ENCODE results near the gene PARP6.

PARP6 gene, protein sequence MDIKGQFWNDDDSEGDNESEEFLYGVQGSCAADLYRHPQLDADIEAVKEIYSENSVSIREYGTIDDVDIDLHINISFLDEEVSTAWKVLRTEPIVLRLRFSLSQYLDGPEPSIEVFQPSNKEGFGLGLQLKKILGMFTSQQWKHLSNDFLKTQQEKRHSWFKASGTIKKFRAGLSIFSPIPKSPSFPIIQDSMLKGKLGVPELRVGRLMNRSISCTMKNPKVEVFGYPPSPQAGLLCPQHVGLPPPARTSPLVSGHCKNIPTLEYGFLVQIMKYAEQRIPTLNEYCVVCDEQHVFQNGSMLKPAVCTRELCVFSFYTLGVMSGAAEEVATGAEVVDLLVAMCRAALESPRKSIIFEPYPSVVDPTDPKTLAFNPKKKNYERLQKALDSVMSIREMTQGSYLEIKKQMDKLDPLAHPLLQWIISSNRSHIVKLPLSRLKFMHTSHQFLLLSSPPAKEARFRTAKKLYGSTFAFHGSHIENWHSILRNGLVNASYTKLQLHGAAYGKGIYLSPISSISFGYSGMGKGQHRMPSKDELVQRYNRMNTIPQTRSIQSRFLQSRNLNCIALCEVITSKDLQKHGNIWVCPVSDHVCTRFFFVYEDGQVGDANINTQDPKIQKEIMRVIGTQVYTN

DNA sequence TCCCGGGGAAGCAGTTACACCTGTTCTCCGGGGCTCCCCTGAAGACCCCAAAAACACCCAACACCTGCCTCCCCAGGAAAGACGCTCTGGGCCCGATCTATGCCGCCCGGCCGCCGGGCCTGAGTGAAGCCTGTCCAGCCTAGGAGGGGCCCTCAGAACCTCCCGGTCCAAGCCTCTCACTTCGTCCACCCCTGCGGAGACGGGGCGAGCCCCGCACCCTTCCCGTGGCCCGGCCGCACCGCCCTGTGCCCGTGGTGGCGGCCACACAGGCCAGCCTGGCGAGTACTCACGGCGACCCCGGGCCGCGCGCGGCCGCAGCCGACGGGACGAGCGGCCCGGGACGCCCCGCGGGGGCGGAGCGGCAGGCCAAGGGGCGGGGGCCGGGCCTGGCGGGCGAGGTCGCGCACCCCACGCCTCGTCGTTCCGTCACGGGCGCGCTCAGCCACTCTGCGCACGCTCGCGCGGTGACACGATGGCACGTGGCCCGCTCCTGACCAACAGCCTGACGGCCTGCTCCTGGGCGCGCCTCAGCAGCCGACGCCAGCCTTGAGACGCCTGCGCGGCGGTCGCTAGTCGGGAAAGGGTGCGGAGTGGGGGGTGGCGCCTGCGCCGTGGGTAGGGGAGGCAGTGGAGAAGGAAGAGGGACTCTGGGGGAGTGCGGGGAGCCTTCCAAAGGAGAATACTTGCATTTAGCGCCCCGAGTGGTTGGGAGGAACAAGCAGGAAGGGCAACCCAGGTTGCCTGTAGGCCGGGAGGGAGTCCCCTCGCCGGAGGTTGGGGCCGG, at the start of gene PARP6:
Gene PARP6 (minus strand): TSS at position 342 of the 784 bp plus-strand sequence. CDS start 5,077 bp downstream, outside the sequence.
- peak; percentile 99 for DNase-seq (ENCODE audit: low spot score)

DNA sequence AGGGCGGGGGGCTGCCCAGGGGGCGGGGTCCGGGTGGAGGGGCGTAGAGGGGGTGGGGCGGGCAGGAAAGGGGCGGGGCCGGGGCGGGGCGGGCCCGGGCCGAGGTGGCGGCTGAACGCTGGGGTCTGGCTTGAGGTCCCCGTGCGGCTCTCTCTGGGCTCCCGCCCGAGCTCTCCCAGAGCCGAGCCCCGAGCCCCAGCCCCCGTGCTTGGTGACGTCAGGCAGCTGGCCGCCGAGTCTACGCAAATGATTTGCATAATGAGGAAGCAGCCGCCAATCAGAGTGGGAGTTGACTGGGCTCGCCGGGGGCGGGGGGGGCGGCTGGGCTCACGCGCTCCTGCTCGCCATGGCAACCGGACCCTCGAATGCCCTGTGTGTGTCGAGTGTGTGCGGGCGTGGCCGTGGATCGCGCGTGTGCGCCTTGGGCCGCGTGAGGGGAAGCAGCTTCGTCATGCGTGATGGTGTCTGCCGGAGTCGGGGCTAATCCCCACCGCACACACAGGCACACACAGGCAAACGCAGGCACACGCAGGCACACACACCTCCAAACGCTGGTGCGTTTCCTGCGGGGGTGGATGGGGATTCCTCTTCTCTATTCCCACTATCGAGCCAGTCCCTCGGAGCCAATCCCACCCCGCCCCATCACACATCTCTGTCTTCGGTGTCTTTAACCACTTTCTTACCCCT, 47.8 kb upstream of the PARP6 start, which contains the start of gene CELF6:
Gene CELF6 (minus strand): TSS at position 173 of the 687 bp plus-strand sequence. CDS start 283 bp downstream, outside the sequence.
- DNase-seq (ENCODE audit: low spot score) = peak; percentile 70

DNA sequence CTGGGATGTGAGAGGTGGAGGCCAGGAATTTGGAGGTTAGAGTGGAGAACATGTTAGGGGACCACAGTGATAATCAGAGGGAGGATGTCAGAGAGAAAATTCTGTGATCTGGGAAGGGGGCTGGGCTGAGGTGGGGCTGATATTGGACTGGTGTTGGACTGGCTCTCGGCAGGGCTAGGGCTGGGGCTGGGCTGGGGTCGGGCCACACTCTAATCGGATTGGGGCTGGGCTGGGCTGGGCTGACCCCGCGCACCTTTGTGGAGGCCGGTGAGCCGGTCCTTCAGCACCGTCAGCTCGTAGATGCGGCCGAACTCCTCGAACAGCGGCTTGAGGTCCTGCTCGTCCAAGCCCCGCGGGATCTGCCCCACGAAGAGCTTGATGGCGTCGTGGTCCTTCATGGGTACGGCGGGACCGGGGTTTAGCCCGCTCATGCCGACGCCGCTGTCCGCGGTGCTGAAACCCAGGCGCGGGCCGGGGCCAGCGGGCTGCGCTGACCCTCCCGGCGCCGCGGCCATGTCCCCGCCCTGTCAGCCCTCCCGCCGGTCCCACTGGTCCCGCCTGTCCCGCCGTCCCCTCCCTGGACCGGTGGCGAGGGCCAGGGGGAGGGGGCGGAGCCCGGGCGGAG, 47.1 kb upstream of the PARP6 start:
- peak; percentile 52 for DNase-seq (ENCODE audit: low spot score)

DNA sequence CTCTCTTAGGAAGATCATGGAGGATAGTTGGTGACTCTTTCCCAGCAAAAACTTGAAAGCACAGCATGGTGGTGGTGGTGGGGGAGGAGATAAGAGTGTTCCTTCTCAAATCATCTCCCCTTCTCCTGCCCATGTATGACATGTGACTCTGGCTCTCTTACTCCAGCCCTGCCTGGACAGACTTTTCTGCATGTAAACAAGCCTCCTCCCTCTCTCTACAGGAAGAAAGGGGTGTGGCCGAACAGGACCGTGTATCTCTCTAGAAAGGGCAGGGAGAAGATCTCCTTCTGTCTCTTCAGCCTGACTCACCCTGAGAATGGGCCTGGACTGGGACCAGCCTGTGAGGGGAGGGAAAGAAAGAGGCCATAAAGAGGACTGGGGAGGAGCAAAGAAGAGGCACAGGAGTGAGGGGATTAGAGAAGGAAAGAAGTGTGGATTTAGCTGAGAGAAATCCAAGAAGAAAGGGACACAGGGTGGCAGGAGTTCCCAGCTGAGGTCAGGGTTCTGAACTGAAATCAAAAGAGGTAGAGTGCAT, 46.1 kb upstream of the PARP6 start:
- no peak for DNase-seq (ENCODE audit: low spot score)

DNA sequence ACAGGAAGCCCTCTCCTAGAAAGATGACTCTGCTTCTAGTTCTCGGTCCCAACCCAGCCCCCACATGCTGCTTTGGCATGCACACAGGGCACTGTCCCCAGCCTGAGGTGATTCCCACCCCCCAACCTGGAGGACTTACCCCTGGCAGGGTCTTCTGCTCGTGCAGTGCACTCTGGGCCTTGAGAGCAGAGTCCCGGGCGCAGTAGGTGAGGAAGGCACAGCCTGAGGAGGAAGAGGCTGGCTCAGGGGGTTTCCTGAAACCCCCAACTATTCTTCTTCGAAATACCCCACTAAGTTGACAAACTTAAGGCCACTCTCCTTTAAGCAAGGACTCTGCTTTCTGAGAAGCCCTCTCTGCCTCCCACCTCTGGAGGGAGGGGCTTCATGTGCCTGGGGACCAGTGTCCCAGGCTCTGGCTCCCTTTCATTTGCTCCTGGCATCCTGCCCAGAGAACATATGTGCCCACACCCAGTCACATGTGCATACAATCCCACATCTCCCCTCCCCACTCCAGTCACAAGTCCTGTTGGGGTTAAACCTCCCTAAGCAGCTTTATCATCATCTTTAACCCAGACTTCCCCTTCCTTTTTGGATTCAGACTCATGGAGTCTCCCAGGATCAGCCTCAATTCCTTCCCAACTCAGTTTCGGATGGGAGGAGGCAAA, 43.5 kb upstream of the PARP6 start:
- DNase-seq (ENCODE audit: low spot score) = no peak

DNA sequence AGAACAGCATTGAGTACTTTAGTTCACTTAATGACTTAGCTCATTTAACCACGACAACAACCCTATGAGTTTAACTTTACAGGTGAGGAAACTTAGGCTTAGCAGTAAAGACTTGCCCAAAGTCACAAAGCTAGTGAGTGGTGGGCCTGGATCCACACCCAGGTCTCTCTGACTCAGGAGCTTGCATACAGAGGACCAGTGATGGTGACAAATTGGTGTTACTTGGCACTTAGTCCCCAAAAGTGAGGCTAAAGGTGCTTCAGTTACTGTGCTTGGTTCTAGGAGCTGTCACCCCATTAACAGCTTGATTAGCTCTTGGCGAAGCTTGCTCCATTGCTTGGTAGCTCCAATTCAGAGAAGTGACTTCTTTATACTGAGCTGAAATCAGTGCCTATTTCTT, 41.5 kb upstream of the PARP6 start:
- no peak for DNase-seq (ENCODE audit: low spot score)

DNA sequence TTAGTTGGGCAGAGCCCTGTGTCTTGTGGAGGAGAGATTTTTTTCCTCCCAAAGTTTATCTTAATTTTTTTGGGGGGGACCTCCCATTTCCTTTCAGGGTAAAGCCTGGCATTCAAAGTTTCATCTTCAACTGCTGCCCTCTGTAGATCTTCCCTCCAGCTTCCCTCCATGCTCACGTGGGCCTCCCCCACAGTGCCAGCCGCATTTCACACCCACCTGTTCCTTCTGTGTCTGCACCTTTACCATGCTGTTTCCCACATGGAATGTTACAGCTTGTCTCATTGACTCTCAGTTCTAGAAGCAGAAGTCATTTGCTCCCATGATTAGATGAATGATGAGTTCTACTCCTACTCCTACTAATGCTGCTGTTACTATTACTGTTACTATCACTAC, 41.1 kb upstream of the PARP6 start:
- DNase-seq (ENCODE audit: low spot score) = no peak

DNA sequence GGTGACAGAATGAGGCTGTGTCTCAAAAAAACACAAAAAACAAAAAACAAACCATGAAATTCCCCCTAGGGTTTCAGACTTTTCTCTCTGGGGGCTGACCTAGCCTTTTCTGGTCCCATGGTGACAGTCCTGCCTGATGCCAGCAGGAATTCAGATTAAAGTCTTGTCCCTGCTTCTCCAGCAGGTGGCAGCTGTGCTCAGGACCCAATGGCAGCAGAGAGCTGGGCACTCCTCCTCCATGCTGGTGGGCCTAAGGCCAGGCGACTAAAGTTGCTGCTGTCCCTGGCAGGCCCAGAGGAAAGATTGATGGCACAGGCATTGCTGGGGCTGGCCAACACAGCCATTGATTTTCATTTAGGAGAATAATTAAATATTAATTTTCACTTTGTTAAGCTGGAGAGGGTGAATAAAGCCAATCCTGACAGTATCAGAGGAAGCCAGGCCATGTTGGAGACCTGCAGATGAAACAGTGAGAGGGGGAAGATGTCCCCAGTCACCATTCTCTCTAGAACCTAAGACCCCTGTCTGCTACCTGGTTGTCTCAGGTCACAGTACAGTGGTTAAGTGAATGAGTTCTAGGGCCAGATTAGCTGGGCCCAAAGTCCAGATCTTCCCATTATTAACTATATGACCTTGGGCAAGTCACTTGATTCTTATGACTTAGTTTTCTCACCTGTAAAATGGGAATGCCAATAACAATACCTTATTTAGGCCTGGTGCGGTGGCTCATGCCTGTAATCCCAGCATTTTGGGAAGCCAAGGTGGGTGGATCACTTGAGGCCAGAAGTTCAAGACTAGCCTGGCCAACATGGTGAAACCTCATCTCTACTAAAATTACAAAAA, 40.5 kb upstream of the PARP6 start:
- peak; percentile 72 for DNase-seq (ENCODE audit: low spot score)

DNA sequence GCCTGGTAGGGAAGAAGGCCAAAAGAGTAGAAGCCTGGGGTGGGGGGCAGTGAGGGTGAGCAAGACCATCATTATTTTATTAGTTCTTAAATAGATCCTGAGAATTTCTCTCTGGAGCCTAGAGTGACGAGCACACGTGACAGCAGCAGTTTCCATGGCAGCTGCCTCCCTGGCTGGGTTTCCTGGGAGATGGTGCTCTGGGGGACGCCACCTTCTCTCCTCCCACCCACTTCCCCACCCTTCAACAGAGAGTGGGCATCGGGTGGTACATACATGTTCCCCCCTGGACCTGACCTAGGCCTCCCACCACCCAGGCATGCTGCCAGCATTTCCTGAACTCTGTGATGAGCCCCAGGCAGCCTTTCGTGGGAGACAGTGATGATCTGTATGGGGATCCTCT, 34.7 kb upstream of the PARP6 start:
- DNase-seq (ENCODE audit: low spot score) = no peak

DNA sequence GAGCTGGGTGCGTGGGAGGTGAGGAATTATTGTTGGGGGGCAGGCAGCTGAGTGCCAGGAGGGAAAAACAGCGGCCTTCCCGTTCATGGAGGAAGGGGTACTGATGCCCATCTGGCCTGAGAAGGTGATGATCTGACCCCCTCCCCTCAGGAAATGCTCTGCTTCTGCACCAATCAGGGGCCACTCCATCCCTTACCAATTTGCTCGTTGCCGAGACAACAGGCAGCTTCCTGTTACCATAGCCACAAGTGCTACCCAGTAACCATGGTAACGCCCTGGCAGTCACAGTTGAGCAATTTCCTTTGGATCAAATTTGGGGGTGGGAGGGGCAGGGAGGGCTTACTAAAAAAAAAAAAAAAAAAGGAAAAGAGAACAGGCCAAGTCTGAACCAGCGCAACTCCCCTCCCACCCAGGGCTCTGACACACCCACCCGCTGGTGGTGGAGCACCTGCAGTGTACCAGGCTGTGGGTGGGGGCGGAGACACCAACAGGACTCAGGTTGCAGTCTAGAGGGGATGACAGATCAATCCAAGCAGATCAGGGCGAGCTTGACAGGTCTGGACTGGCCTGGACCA, 33.9 kb upstream of the PARP6 start:
- DNase-seq (ENCODE audit: low spot score) = no peak

DNA sequence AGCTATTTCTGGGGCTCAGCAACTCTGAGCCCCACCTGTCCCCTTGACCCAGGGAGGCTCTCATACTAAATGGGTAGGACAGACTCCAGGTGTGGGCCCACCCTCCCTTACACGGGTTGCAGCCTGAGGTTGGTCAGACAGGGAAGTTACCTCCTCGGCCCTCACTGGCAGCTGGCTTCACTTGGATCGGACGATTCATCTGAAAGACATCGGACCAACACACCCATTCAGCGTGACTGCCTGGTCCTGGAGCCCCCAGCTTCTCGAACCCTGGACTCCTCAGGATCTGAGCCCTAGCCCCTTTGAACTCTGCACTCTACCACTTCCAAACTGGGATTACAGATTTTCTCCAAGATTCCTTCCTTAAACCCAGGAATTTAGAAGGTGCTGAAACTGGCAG, 32.2 kb upstream of the PARP6 start:
- no peak for DNase-seq (ENCODE audit: low spot score)

DNA sequence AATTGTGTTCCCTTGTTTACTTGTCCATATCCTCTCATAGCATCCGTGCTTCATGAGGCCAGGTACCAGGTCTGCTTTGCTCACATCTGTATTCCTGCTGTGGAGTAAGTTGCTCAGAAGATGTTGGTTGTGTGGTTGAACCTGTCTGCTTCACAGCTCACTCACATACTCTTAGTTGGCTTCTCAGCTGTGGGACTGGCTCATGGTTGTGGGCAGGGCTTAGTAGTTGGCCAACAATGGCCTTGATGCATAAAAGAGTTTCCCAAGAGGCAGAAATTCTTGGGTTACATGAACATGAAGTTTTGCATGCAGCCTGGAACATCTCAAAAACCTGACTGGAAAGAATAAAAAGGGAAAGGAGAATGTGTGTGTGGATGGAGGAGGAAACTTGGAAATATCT, 30.6 kb upstream of the PARP6 start:
- DNase-seq (ENCODE audit: low spot score) = no peak

DNA sequence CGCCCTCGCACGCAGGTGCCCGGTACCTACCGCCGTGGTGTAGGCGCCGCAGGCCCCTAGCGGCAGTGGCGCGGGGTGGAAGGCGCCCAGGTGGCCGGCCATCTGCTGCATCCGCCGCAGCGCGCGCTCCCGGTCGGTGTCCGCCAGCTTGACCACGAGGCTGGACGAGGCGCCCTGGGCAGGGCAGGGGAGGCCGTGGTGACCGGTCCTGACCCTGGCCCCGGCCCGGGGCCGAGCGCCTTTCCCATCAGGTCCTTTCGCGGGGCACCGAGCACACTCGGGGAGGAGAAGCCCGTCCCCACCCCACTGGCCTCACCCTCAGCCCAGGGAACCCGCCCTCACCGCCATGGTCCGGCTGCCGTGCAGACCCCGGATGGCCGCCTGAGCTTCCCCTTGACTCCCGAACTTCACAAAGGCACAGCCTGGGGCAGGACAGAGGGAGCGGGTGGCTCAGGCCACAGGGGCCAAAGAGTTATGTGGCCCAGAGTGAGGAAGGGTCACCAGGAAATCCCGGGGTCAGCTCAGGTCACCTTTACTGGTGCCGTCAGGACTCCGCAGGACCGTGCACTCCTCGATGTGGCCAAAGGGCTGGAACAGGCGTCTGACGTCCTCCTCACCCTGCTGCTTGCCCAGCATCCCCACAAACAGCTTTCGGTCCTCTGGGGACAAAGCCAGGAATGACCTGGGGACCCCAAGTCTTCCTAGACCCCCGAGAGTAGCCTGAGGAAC, 17.4 kb upstream of the PARP6 start:
- no peak for DNase-seq (ENCODE audit: low spot score)

DNA sequence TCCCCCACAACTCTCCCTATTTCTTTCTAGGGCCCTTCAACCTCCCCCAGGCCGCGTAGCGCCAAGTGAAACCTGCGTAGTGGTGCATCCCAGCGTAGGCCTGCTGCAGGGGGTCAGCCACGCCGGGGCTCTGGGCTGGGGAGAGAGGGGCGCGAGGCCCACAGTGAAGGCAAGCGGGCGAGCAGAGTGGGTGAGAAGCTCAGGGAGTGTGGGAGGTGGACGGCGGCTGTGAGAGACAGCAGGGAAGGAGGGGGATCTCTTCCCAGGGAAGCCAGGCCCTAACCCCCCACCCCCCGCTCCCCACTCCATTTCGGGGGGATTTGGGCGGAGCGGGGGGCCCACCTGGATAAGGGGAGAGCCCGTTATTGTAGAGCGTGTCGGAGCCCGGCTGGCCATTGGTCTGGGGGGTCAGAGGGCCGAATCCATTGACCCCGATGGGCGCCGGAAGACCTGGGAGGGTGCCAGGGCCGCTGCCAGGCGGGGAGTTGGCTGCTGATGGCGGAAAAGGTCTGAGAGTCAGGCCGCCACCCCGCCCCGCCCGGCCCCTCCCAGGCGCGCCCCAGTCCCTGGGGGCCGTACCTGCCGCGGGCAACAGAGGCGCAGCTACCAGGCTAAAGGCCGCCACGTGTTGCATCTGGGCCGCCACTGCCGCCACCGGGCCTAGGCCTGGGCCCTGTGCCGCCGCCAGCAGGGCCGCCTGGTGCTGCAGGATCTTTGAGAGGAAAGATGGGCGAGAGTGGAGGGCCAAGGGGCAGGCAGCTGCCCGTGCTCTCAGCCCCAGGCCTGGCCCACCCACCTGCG, 16.6 kb upstream of the PARP6 start:
- no peak for DNase-seq (ENCODE audit: low spot score)

DNA sequence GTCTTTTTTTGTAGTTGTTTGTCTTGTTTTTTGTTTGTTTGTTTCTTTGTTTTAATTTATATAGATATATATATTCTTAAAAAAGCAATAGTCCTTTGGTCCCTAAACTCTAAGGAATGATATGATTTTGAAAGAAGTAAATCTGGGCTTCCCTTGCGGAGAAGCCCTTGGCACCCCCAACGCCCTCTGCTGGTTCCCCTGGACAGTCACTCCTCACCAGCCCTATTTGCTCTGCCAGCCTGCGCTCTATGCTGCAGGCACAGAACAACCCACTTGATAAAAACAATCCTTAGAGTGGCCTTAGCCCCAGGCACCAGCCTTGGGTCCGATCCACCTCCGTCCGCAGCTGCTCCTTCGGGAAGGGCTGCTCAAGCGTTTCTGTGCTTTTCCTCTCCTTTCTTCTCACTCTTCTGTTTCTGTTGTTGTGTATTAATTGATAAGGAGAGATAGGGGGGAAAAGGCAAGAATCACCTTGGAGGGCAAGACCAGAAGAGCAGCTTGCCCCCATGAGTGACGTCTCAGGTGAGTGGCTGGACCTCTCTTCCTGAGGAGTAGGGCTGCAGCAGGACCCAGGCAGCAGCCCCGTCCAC, 13.7 kb upstream of the PARP6 start:
- DNase-seq (ENCODE audit: low spot score) = no peak

DNA sequence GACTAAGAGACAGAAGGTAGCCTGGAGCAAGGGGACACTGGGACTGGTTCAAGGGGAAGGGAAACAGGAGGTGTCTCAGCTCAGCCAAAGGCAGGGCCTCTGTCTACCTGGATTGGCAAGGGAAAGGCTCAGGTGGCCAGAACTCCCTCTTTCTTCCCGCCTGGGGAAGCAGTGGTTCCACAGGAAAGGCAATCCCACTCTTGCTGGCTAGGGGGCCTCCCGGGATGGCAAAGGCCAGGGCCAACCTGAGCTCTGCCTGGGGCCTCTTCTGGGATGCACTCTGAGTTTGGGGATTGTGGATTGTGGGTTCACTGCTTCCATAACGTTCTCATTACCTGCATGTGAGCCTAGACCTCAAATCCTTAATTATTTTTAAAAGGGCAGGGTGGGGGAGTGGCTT, 13.0 kb upstream of the PARP6 start:
- no peak for DNase-seq (ENCODE audit: low spot score)

DNA sequence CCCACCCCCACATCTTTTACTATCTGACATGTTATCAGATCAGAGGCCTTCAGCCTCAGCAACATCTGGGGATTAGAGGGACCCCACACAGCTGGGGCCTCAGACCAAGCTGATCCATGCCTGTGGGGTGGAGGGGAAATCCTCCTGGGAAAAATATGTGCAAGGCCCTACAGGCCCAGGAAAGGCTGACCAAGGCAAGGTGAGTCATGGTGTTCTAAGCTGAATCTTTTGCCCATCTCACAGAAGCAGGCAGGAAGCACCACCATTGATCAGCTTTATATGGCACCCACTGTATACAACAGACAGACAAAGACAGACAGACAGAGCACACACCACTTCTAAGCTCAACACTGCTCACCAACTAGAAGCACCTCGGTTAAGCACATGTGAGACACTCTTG, 12.4 kb upstream of the PARP6 start:
- peak; percentile 39 for DNase-seq (ENCODE audit: low spot score)

DNA sequence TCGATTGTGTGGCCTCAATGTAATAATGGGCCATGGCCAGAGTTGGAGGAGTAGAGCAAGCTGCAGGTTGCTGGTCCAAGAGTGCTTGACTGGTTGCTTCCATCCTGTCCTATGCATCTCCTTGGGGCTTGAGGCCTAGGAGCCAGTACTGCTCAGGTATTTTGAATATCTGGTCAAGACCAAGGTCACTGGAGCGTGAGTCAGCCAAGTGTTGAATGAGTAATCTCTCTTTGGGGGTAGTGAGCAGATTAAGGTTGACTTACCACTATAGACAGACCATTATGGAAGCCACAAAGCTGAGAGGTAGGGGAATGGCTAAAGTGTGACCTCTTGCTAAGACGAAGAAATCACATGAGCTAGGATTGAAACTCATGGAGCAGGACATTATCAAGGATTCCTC, 9.4 kb upstream of the PARP6 start:
- DNase-seq (ENCODE audit: low spot score) = peak; percentile 72

Measured in kidney tubule cell (primary cell).